ENCODE results near the gene CCL8.

Gene CCL8

GRCh38 chr17:34300652-34301370 lies 18.4 kb upstream of the CCL8 start:
- H3K9ac ChIP-seq (ENCODE audit: low read depth, low read length), result no peak overlapping the region
- H3K27me3 ChIP-seq (ENCODE audit: control insufficient read depth, insufficient read depth, low read length), result peaks cover 10% of the 10 kb centered on the region; the same call in 1 of the 2 replicates
- no peaks in the 10 kb centered on the region for H3K9me3 ChIP-seq (ENCODE audit: control insufficient read depth, insufficient read depth, low read length)
- H3K36me3 ChIP-seq (ENCODE audit: control insufficient read depth, insufficient read depth, low read length), result no peaks in the 10 kb centered on the region
- no peak overlapping the region for H3K27ac ChIP-seq (ENCODE audit: low read depth, low read length)
- H3K4me1 ChIP-seq (ENCODE audit: control insufficient read depth, insufficient read depth, low read length), result peaks cover 4% of the 10 kb centered on the region
- H3K4me3 ChIP-seq (ENCODE audit: low read depth, low read length), result no peak overlapping the region

- Histone ChIP-seq H3K36me3 (ENCODE audit: control insufficient read depth, insufficient read depth, low read length) (no peaks in the 10 kb centered on the region), H3K9me3 (ENCODE audit: control insufficient read depth, insufficient read depth, low read length) (no peaks in the 10 kb centered on the region), H3K9ac (ENCODE audit: low read depth, low read length) (no peak overlapping the region), H3K27ac (ENCODE audit: low read depth, low read length) (no peak overlapping the region), H3K4me3 (ENCODE audit: low read depth, low read length) (no peak overlapping the region), H3K27me3 (ENCODE audit: control insufficient read depth, insufficient read depth, low read length) (peaks cover 10% of the 10 kb centered on the region; the same call in 1 of the 2 replicates), H3K4me1 (ENCODE audit: control insufficient read depth, insufficient read depth, low read length) (peaks cover 4% of the 10 kb centered on the region)
These were observed 17.2 kb upstream of the CCL8 start for GRCh38 chr17:34301986-34302385.

GRCh38 chr17:34302636-34303035 lies 16.6 kb upstream of the CCL8 start:
- Histone ChIP-seq H3K9me3 (ENCODE audit: control insufficient read depth, insufficient read depth, low read length) (no peaks in the 10 kb centered on the region), H3K36me3 (ENCODE audit: control insufficient read depth, insufficient read depth, low read length) (no peaks in the 10 kb centered on the region), H3K4me3 (ENCODE audit: low read depth, low read length) (no peak overlapping the region), H3K27ac (ENCODE audit: low read depth, low read length) (no peak overlapping the region), H3K4me1 (ENCODE audit: control insufficient read depth, insufficient read depth, low read length) (peaks cover 4% of the 10 kb centered on the region), H3K27me3 (ENCODE audit: control insufficient read depth, insufficient read depth, low read length) (peaks cover 10% of the 10 kb centered on the region; the same call in 1 of the 2 replicates), H3K9ac (ENCODE audit: low read depth, low read length) (no peak overlapping the region)

GRCh38 chr17:34303606-34304005 lies 15.6 kb upstream of the CCL8 start:
- H3K27ac ChIP-seq (ENCODE audit: low read depth, low read length), result no peak overlapping the region
- no peaks in the 10 kb centered on the region for H3K9me3 ChIP-seq (ENCODE audit: control insufficient read depth, insufficient read depth, low read length)
- peaks cover under 1% of the 10 kb centered on the region for H3K4me1 ChIP-seq (ENCODE audit: control insufficient read depth, insufficient read depth, low read length)
- H3K36me3 ChIP-seq (ENCODE audit: control insufficient read depth, insufficient read depth, low read length), result no peaks in the 10 kb centered on the region
- H3K4me3 ChIP-seq (ENCODE audit: low read depth, low read length), result no peak overlapping the region
- peaks cover 6% of the 10 kb centered on the region; the same call in 1 of the 2 replicates for H3K27me3 ChIP-seq (ENCODE audit: control insufficient read depth, insufficient read depth, low read length)
- no peak overlapping the region for H3K9ac ChIP-seq (ENCODE audit: low read depth, low read length)

- H3K4me3 ChIP-seq (ENCODE audit: low read depth, low read length), result no peak overlapping the region
- no peaks in the 10 kb centered on the region for H3K4me1 ChIP-seq (ENCODE audit: control insufficient read depth, insufficient read depth, low read length)
- no peaks in the 10 kb centered on the region for H3K36me3 ChIP-seq (ENCODE audit: control insufficient read depth, insufficient read depth, low read length)
- H3K27me3 ChIP-seq (ENCODE audit: control insufficient read depth, insufficient read depth, low read length), result no peaks in the 10 kb centered on the region
- no peak overlapping the region for H3K27ac ChIP-seq (ENCODE audit: low read depth, low read length)
- no peaks in the 10 kb centered on the region for H3K9me3 ChIP-seq (ENCODE audit: control insufficient read depth, insufficient read depth, low read length)
- no peak overlapping the region for H3K9ac ChIP-seq (ENCODE audit: low read depth, low read length)
These were observed 14.2 kb upstream of the CCL8 start for GRCh38 chr17:34305061-34305460.

- Histone ChIP-seq H3K36me3 (ENCODE audit: control insufficient read depth, insufficient read depth, low read length) (no peaks in the 10 kb centered on the region), H3K27ac (ENCODE audit: low read depth, low read length) (no peak overlapping the region), H3K9ac (ENCODE audit: low read depth, low read length) (no peak overlapping the region), H3K27me3 (ENCODE audit: control insufficient read depth, insufficient read depth, low read length) (no peaks in the 10 kb centered on the region), H3K9me3 (ENCODE audit: control insufficient read depth, insufficient read depth, low read length) (no peaks in the 10 kb centered on the region), H3K4me3 (ENCODE audit: low read depth, low read length) (no peak overlapping the region), H3K4me1 (ENCODE audit: control insufficient read depth, insufficient read depth, low read length) (no peaks in the 10 kb centered on the region)
These were observed 13.6 kb upstream of the CCL8 start for GRCh38 chr17:34305606-34306005.

GRCh38 chr17:34306466-34306865 lies 12.8 kb upstream of the CCL8 start:
- no peaks in the 10 kb centered on the region for H3K9me3 ChIP-seq (ENCODE audit: control insufficient read depth, insufficient read depth, low read length)
- no peak overlapping the region for H3K27ac ChIP-seq (ENCODE audit: low read depth, low read length)
- no peaks in the 10 kb centered on the region for H3K27me3 ChIP-seq (ENCODE audit: control insufficient read depth, insufficient read depth, low read length)
- H3K4me1 ChIP-seq (ENCODE audit: control insufficient read depth, insufficient read depth, low read length), result no peaks in the 10 kb centered on the region
- H3K4me3 ChIP-seq (ENCODE audit: low read depth, low read length), result no peak overlapping the region
- no peak overlapping the region for H3K9ac ChIP-seq (ENCODE audit: low read depth, low read length)
- H3K36me3 ChIP-seq (ENCODE audit: control insufficient read depth, insufficient read depth, low read length), result no peaks in the 10 kb centered on the region

GRCh38 chr17:34307110-34307509 lies 12.1 kb upstream of the CCL8 start:
- no peaks in the 10 kb centered on the region for H3K4me1 ChIP-seq (ENCODE audit: control insufficient read depth, insufficient read depth, low read length)
- H3K9me3 ChIP-seq (ENCODE audit: control insufficient read depth, insufficient read depth, low read length), result no peaks in the 10 kb centered on the region
- H3K27ac ChIP-seq (ENCODE audit: low read depth, low read length), result no peak overlapping the region
- H3K4me3 ChIP-seq (ENCODE audit: low read depth, low read length), result no peak overlapping the region
- no peak overlapping the region for H3K9ac ChIP-seq (ENCODE audit: low read depth, low read length)
- H3K27me3 ChIP-seq (ENCODE audit: control insufficient read depth, insufficient read depth, low read length), result no peaks in the 10 kb centered on the region
- no peaks in the 10 kb centered on the region for H3K36me3 ChIP-seq (ENCODE audit: control insufficient read depth, insufficient read depth, low read length)

- Histone ChIP-seq H3K4me3 (ENCODE audit: low read depth, low read length) (no peak overlapping the region), H3K4me1 (ENCODE audit: control insufficient read depth, insufficient read depth, low read length) (no peaks in the 10 kb centered on the region), H3K27ac (ENCODE audit: low read depth, low read length) (no peak overlapping the region), H3K9me3 (ENCODE audit: control insufficient read depth, insufficient read depth, low read length) (no peaks in the 10 kb centered on the region), H3K27me3 (ENCODE audit: control insufficient read depth, insufficient read depth, low read length) (no peaks in the 10 kb centered on the region), H3K9ac (ENCODE audit: low read depth, low read length) (no peak overlapping the region), H3K36me3 (ENCODE audit: control insufficient read depth, insufficient read depth, low read length) (no peaks in the 10 kb centered on the region)
These were observed 10.9 kb upstream of the CCL8 start for GRCh38 chr17:34308371-34308770.

GRCh38 chr17:34311291-34311690 lies 7.9 kb upstream of the CCL8 start:
- Histone ChIP-seq H3K4me3 (ENCODE audit: low read depth, low read length) (no peak overlapping the region), H3K4me1 (ENCODE audit: control insufficient read depth, insufficient read depth, low read length) (no peaks in the 10 kb centered on the region)

GRCh38 chr17:34312080-34312479 lies 7.2 kb upstream of the CCL8 start:
- Histone ChIP-seq H3K36me3 (ENCODE audit: control insufficient read depth, insufficient read depth, low read length) (no peaks in the 10 kb centered on the region), H3K4me1 (ENCODE audit: control insufficient read depth, insufficient read depth, low read length) (no peaks in the 10 kb centered on the region), H3K27ac (ENCODE audit: low read depth, low read length) (no peak overlapping the region), H3K27me3 (ENCODE audit: control insufficient read depth, insufficient read depth, low read length) (no peaks in the 10 kb centered on the region), H3K9ac (ENCODE audit: low read depth, low read length) (no peak overlapping the region), H3K4me3 (ENCODE audit: low read depth, low read length) (no peak overlapping the region), H3K9me3 (ENCODE audit: control insufficient read depth, insufficient read depth, low read length) (no peaks in the 10 kb centered on the region)

More at GRCh38 chr17:34311291-34311690, 7.9 kb upstream of the CCL8 start:
- no peak overlapping the region for H3K27ac ChIP-seq (ENCODE audit: low read depth, low read length)
- no peaks in the 10 kb centered on the region for H3K27me3 ChIP-seq (ENCODE audit: control insufficient read depth, insufficient read depth, low read length)
- no peak overlapping the region for H3K9ac ChIP-seq (ENCODE audit: low read depth, low read length)
- no peaks in the 10 kb centered on the region for H3K36me3 ChIP-seq (ENCODE audit: control insufficient read depth, insufficient read depth, low read length)
- no peaks in the 10 kb centered on the region for H3K9me3 ChIP-seq (ENCODE audit: control insufficient read depth, insufficient read depth, low read length)

Data from HUES48 (cell line).